ENCODE data around the gene OR2A42.
"Not testable (repeated sequence)": the region's sequence is repeated elsewhere in the genome, so short reads cannot be mapped to it uniquely, and the experiment has no call there.

DNA sequence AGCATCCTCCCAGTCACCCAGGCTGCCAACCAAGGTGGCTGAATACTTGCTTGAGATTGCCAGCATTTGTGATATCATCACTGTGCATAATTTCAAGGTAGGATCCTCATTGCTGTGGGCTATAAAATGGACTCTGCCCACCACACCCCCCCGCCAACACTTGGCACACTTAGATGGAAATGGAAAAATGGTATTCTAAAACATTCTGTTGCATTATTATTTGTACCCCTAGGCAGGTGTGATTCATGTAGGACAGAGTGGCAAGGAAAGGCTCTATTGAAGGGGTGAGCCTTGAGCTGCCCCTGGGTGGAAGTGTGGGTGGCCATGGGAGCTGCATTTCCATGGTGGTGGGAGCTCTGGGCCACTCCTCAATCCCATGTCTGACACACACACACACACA, 20.8 kb downstream of the OR2A42 start:
- TF ChIP-seq EZH2 (IDR thresholded peaks at IDR 0.05; ENCODE audit: insufficient read depth, poor library complexity, severe bottlenecking); EZH2phosphoT487 (IDR thresholded peaks at IDR 0.05; ENCODE audit: insufficient read depth, low read depth): not testable (repeated sequence)
